Suprapubic skin (tissue), 3 donors: ENCODE data around the gene RASD2.

Experiments
- EP300 ChIP-seq: sonication (generic); formaldehyde crosslinking; IDR thresholded peaks from one replicate; pipeline ENCODE4 v1.6.1; 2017; ENCODE audit warnings: antibody characterized with exemption
- POLR2A ChIP-seq, 2 donors: fragments of 450-650 bp; IDR thresholded peaks; one replicate each; pipeline ENCODE4 v1.6.1; 2017; ENCODE audit warnings: antibody characterized with exemption in 2 of 2, mild to moderate bottlenecking in 2 of 2, moderate library complexity in 2 of 2
- TF ChIP-seq, protein P1 (sequence below), 2 donors: fragments of 200-600 bp in 1 of 2; fragments of 450-650 bp in 1 of 2; sonication (generic) in 1 of 2; IDR thresholded peaks; one replicate each; pipeline ENCODE4 v1.5.1; 2016 to 2019; ENCODE audit warnings: antibody characterized with exemption in 2 of 2, mild to moderate bottlenecking in 1 of 2, moderate library complexity in 1 of 2

DNA sequence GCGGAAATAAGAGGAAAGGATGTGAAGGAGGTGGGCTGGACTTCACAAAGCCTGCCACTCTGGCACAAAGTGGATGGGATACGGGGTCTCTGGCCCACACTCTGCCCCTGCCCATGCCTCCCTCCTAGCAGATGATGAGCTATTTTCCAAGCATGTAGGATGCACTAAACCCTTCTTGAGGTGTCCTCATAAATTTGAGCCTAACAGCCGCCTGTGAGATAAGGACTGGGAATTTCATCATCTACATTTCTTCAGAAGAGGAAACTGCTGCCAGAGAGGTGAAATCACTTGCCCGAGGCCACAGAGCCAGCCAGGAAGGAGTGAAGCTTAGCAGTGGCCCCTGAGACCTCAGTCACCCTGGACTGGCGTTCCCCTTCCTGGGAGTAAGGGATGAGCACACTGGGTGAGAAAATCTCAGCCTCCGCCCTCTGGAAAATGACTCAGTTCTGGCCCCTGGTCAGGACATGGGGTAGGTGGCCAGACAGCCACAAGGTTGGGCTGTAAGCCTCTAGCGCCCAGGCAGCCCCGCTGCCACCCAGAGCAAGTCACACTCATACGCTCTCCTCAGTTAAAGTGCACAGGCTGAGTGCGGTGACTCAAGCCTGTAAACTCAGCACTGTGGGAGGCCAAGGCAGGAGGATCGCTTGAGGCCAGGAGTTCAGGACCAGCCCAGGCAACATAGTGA, 48.6 kb downstream of the RASD2 start:
- TF ChIP-seq POLR2A (IDR thresholded peaks at IDR 0.05) (no peak), EP300 (no peak)
- TF ChIP-seq, protein P1, sequence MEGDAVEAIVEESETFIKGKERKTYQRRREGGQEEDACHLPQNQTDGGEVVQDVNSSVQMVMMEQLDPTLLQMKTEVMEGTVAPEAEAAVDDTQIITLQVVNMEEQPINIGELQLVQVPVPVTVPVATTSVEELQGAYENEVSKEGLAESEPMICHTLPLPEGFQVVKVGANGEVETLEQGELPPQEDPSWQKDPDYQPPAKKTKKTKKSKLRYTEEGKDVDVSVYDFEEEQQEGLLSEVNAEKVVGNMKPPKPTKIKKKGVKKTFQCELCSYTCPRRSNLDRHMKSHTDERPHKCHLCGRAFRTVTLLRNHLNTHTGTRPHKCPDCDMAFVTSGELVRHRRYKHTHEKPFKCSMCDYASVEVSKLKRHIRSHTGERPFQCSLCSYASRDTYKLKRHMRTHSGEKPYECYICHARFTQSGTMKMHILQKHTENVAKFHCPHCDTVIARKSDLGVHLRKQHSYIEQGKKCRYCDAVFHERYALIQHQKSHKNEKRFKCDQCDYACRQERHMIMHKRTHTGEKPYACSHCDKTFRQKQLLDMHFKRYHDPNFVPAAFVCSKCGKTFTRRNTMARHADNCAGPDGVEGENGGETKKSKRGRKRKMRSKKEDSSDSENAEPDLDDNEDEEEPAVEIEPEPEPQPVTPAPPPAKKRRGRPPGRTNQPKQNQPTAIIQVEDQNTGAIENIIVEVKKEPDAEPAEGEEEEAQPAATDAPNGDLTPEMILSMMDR (IDR thresholded peaks at IDR 0.05), result no peak
